Central memory CD4-positive, alpha-beta T cell (primary cell): Measurements from ENCODE around the gene POGZ.

Experiments used
- DNase-seq: peaks from one replicate; pipeline ENCODE4 v3.0.0; 2022
- total RNA-seq, 3 experiments: gene quantifications; one replicate each; lab custom pipeline; 2026; lab: John Stamatoyannopoulos, UW

Gene POGZ
- total RNA-seq, result 39.0 to 106 (median 52.5) reads per million in 3 experiments

GRCh38 chr1:151459331-151460046, at the start of gene POGZ:
TSS of gene POGZ (minus strand) at chr1:151459494. CDS start at chr1:151442204, 17,290 bp downstream.
- DNase-seq, result peak; percentile 91

- no peak for DNase-seq
Observed at GRCh38 chr1:151508833-151509232, 49.5 kb upstream of the POGZ start.

- no peak for DNase-seq
Observed at GRCh38 chr1:151504759-151505158, 45.5 kb upstream of the POGZ start.

- DNase-seq, result no peak
Observed at GRCh38 chr1:151504252-151504651, 45.0 kb upstream of the POGZ start.

GRCh38 chr1:151502859-151503780, 43.8 kb upstream of the POGZ start:
- no peak for DNase-seq

- DNase-seq, result no peak
Observed at GRCh38 chr1:151502035-151502700, 42.9 kb upstream of the POGZ start.

- DNase-seq, result no peak
Observed at GRCh38 chr1:151501474-151501873, 42.2 kb upstream of the POGZ start.

GRCh38 chr1:151499930-151500329, 40.6 kb upstream of the POGZ start:
- no peak for DNase-seq

GRCh38 chr1:151499365-151499764, 40.1 kb upstream of the POGZ start:
- DNase-seq, result no peak

GRCh38 chr1:151495316-151495715, 36.0 kb upstream of the POGZ start:
- DNase-seq, result no peak

GRCh38 chr1:151494741-151495281, 35.5 kb upstream of the POGZ start:
- DNase-seq, result no peak

- DNase-seq, result no peak
Observed at GRCh38 chr1:151493042-151493441, 33.7 kb upstream of the POGZ start.

GRCh38 chr1:151492120-151492519, 32.8 kb upstream of the POGZ start:
- DNase-seq, result no peak

- DNase-seq, result no peak
Observed at GRCh38 chr1:151491641-151492040, 32.3 kb upstream of the POGZ start.

- DNase-seq, result no peak
Observed at GRCh38 chr1:151486557-151486956, 27.3 kb upstream of the POGZ start.

- no peak for DNase-seq
Observed at GRCh38 chr1:151485685-151486255, 26.5 kb upstream of the POGZ start.

GRCh38 chr1:151482017-151482416, 22.7 kb upstream of the POGZ start:
- DNase-seq, result no peak

GRCh38 chr1:151479462-151479861, 20.2 kb upstream of the POGZ start:
- DNase-seq, result no peak

- no peak for DNase-seq
Observed at GRCh38 chr1:151478923-151479322, 19.6 kb upstream of the POGZ start.

- DNase-seq, result no peak
Observed at GRCh38 chr1:151478140-151478812, 19.0 kb upstream of the POGZ start.

- DNase-seq, result no peak
Observed at GRCh38 chr1:151477066-151477465, 17.8 kb upstream of the POGZ start.

GRCh38 chr1:151476083-151476482, 16.8 kb upstream of the POGZ start:
- DNase-seq, result no peak
